Bronchial epithelial cell (primary cell): ENCODE data around the gene GPR141. TPM values are rescaled to one million over a fixed set of nuclear protein-coding genes. Genes with fewer than 3 reads are reported as not detected.

Experiments used
- DNase-seq: peaks from one replicate; pipeline ENCODE4 v3.0.0-alpha.2; 2010; ENCODE audit warnings: low read depth
- FAIRE-seq: peaks from 2 replicates; lab custom pipeline; 2011; peaks lifted over from hg19 to GRCh38; lab: Jason Lieb, UNC
- H3K27me3 ChIP-seq: 2 replicates; pipeline ENCODE4 v1.5.1; 2011; ENCODE audit warnings: low read length; ENCODE audit not compliant: control insufficient read depth, insufficient read depth
- H3K36me3 ChIP-seq: 2 replicates; pipeline ENCODE4 v1.5.1; 2011; ENCODE audit warnings: low read length; ENCODE audit not compliant: control insufficient read depth, insufficient read depth
- H3K4me3 ChIP-seq: 2 replicates; pipeline ENCODE4 v1.5.1; 2011; ENCODE audit warnings: mild to moderate bottlenecking, low read depth, low read length, control low read depth
- total RNA-seq: library from RNA; depleted of rRNA; stranded (reverse); fragments of >200 nt; gene quantifications from 2 replicates; pipeline ENCODE4 v1.2.1, GENCODE V29; 2014
- TF ChIP-seq, protein P1 (sequence below): IDR thresholded peaks from 2 replicates; pipeline ENCODE4 v1.5.1; 2011; ENCODE audit warnings: mild to moderate bottlenecking, moderate library complexity, low read length, control low read depth, inconsistent platforms; ENCODE audit not compliant: insufficient read depth, severe bottlenecking

GPR141 gene
- total RNA-seq, 1 donor from 2014 or later: 0.26 TPM

- DNase-seq: no peak
- FAIRE-seq: no peak
- Histone ChIP-seq H3K27me3 (no peaks in the 10 kb centered on the region), H3K4me3 (no peak overlapping the region), H3K36me3 (no peaks in the 10 kb centered on the region)
- TF ChIP-seq, protein P1, sequence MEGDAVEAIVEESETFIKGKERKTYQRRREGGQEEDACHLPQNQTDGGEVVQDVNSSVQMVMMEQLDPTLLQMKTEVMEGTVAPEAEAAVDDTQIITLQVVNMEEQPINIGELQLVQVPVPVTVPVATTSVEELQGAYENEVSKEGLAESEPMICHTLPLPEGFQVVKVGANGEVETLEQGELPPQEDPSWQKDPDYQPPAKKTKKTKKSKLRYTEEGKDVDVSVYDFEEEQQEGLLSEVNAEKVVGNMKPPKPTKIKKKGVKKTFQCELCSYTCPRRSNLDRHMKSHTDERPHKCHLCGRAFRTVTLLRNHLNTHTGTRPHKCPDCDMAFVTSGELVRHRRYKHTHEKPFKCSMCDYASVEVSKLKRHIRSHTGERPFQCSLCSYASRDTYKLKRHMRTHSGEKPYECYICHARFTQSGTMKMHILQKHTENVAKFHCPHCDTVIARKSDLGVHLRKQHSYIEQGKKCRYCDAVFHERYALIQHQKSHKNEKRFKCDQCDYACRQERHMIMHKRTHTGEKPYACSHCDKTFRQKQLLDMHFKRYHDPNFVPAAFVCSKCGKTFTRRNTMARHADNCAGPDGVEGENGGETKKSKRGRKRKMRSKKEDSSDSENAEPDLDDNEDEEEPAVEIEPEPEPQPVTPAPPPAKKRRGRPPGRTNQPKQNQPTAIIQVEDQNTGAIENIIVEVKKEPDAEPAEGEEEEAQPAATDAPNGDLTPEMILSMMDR: no peak
Measured at GRCh38 chr7:37757563-37757962, 74.0 kb downstream of the GPR141 start.

DNA sequence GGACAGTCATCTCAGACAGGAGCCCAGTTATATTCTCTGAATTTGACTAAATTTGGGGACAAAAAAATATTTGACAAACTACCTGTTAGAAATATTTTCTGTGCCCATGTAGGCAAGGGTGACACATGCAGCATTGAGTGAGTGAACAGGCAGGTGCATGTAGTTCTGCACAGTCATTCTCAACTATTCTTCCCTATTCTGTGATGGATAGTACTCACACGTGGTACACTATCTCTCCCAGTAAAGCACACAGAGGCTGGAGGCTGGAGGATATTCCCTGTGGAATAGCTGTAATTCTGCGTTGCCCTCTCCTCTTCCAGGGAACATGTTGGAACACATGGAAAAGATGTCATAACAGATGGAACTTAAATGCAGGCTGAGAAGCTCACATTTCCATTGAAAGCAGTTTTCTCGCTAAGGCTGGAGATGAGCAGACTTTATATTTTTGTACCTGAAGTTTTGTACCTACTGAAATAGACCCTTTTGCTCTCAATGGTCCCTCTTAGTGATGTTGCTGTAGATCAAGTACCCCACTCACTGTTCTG is 75.0 kb downstream of the GPR141 start:
- DNase-seq (peak; percentile 6), FAIRE-seq (no peak)
- Histone ChIP-seq H3K27me3 (no peaks in the 10 kb centered on the region), H3K4me3 (no peak overlapping the region), H3K36me3 (no peaks in the 10 kb centered on the region)
- TF ChIP-seq, protein P1: no peak

GRCh38 chr7:37759526-37759925 is 76.0 kb downstream of the GPR141 start:
- Histone ChIP-seq H3K36me3 (no peaks in the 10 kb centered on the region), H3K27me3 (no peaks in the 10 kb centered on the region), H3K4me3 (no peak overlapping the region)
- TF ChIP-seq, protein P1: no peak
- FAIRE-seq: no peak
- no peak for DNase-seq

DNA sequence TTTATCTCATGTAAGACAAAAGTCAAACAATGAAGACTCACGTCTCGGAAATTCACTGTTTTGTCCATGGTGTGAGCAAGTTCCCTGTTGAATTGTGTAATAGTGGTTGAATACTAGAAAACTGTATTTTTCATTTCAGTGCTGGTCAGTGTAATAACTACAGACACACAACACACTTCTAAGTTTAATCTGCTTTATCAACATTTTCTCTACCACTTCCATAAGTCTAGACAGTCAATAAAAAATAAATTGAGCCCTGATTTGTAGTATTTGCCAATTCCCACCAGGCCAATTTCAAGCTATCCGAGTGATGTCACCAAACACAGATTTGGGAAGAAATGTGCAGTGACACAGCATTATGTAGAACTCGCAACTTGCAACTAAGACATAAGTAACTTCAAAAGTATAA is 81.9 kb downstream of the GPR141 start:
- H3K4me3 ChIP-seq: no peak overlapping the region
- DNase-seq (peak; percentile 48), FAIRE-seq (no peak)
- no peaks in the 10 kb centered on the region for H3K27me3 ChIP-seq
- no peaks in the 10 kb centered on the region for H3K36me3 ChIP-seq
- TF ChIP-seq, protein P1: no peak

- no peaks in the 10 kb centered on the region for H3K36me3 ChIP-seq
- H3K4me3 ChIP-seq: no peak overlapping the region
- TF ChIP-seq, protein P1: no peak
- no peaks in the 10 kb centered on the region for H3K27me3 ChIP-seq
- FAIRE-seq (no peak), DNase-seq (no peak)
Measured at GRCh38 chr7:37765872-37766525, 82.4 kb downstream of the GPR141 start.

GRCh38 chr7:37768611-37769010 is 85.0 kb downstream of the GPR141 start:
- Histone ChIP-seq H3K36me3 (no peaks in the 10 kb centered on the region), H3K4me3 (no peak overlapping the region), H3K27me3 (no peaks in the 10 kb centered on the region)
- TF ChIP-seq, protein P1: no peak
- DNase-seq: no peak
- no peak for FAIRE-seq
